CD4-positive, alpha-beta T cell treated with Interleukin-4 for 1 hour (primary cell): Measurements from ENCODE around the gene ADGRV1.

Experiments used
- DNase-seq, 2 donors: peaks; one replicate each; pipeline ENCODE4 v3.0.0-alpha.2; 2020 to 2022

ADGRV1 gene

GRCh38 chr5:91090995-91091394 lies 532.4 kb downstream of the ADGRV1 start:
- DNase-seq = no peak

- no peak for DNase-seq
These were observed 533.1 kb downstream of the ADGRV1 start for GRCh38 chr5:91091471-91092234.

- no peak for DNase-seq
These were observed 534.5 kb downstream of the ADGRV1 start for GRCh38 chr5:91092859-91093783.

- no peak for DNase-seq
These were observed 536.7 kb downstream of the ADGRV1 start for GRCh38 chr5:91095313-91095712.

- no peak for DNase-seq
These were observed 537.3 kb downstream of the ADGRV1 start for GRCh38 chr5:91095786-91096385.

GRCh38 chr5:91098541-91098940 lies 539.9 kb downstream of the ADGRV1 start:
- no peak for DNase-seq

- peak; percentile 56 to 69 for DNase-seq
These were observed 543.2 kb downstream of the ADGRV1 start for GRCh38 chr5:91101600-91102379.

- DNase-seq = no peak
These were observed 544.9 kb downstream of the ADGRV1 start for GRCh38 chr5:91103353-91104061.

GRCh38 chr5:91104062-91104448 lies 545.5 kb downstream of the ADGRV1 start:
- DNase-seq = no peak

- DNase-seq = no peak
These were observed 548.4 kb downstream of the ADGRV1 start for GRCh38 chr5:91106842-91107511.

- no peak for DNase-seq
These were observed 551.0 kb downstream of the ADGRV1 start for GRCh38 chr5:91109634-91110033.

GRCh38 chr5:91110686-91111085 lies 552.1 kb downstream of the ADGRV1 start:
- no peak for DNase-seq

GRCh38 chr5:91111473-91112238 lies 553.1 kb downstream of the ADGRV1 start:
- DNase-seq = no peak

- DNase-seq = no peak
These were observed 556.1 kb downstream of the ADGRV1 start for GRCh38 chr5:91114658-91115057.

GRCh38 chr5:91118354-91118753 lies 559.8 kb downstream of the ADGRV1 start:
- no peak for DNase-seq

GRCh38 chr5:91118796-91119195 lies 560.2 kb downstream of the ADGRV1 start:
- DNase-seq = no peak

GRCh38 chr5:91119217-91119616 lies 560.6 kb downstream of the ADGRV1 start:
- no peak for DNase-seq

- no peak for DNase-seq
These were observed 561.6 kb downstream of the ADGRV1 start for GRCh38 chr5:91119981-91120850.

GRCh38 chr5:91121347-91121993 lies 562.9 kb downstream of the ADGRV1 start:
- no peak for DNase-seq
